K562 (cell line): Measurements from ENCODE around the gene TIPIN. TPM values are rescaled to one million over a fixed set of nuclear protein-coding genes. Genes with fewer than 3 reads are reported as not detected.
A peak's percentile ranks its signal among the peaks of the same experiment; 100 is the strongest.

Source experiments
- ATAC-seq: fragments of 200-7000 bp; cut with Tn5 transposase; 3 replicates; pipeline ENCODE4 v1.9.1; 2020; ENCODE audit warnings: moderate library complexity
- BruUV-seq: library from RNA; stranded (reverse); fragments of 400-500 nt; replicated peaks from 2 replicates; lab custom pipeline; 2021; lab: Mats Ljungman, UMichigan
- CTCF ChIA-PET: fragments of 300-600 bp; formaldehyde crosslinking; extraction: SDS; loops from one replicate; lab custom pipeline; 2021; ENCODE audit warnings: low intra/inter-chr PET ratio; lab: Yijun Ruan, JAX
- POLR2A ChIA-PET: fragments of 300-600, 350-650 bp; sonication (Branson Sonifier 250); formaldehyde crosslinking; extraction: SDS; loops from one replicate; lab custom pipeline; 2021; ENCODE audit warnings: antibody characterized with exemption, inconsistent platforms; lab: Yijun Ruan, JAX
- DNase-seq, 4 experiments: peaks; one replicate each; pipeline versions ENCODE4 v3.0.0 to v3.0.0-alpha.2; 2011 to 2018; ENCODE audit warnings: low spot score in 3 of 4, mixed read lengths in 3 of 4; ENCODE audit errors: extremely low read depth in 1 of 4
- FAIRE-seq: peaks from 2 replicates; lab custom pipeline; 2011; peaks lifted over from hg19 to GRCh38; lab: Jason Lieb, UNC
- H2AFZ ChIP-seq: 2 replicates; pipeline ENCODE4 v1.6.0; 2011; ENCODE audit warnings: low read depth, low read length, control low read depth, inconsistent platforms
- H3K27ac ChIP-seq: fragments of 200-600 bp; 3 replicates; pipeline ENCODE4 v1.8.0; 2011; ENCODE audit warnings: low read depth, mild to moderate bottlenecking, control low read depth, inconsistent platforms, low read length, moderate library complexity, mixed read lengths; ENCODE audit errors: extremely low read depth
- H3K27me3 ChIP-seq, 2 experiments: fragments of 300-600 bp in 1 of 2; 2 replicates in 1 of 2; 3 replicates in 1 of 2; pipeline versions ENCODE4 v1.6.0 to v1.8.0; 2011; ENCODE audit warnings: inconsistent platforms in 2 of 2, low read length in 2 of 2, mild to moderate bottlenecking in 1 of 2, mixed read lengths in 1 of 2, moderate library complexity in 1 of 2; ENCODE audit not compliant: control insufficient read depth in 2 of 2, insufficient read depth in 2 of 2
- H3K36me3 ChIP-seq: fragments of 300-600 bp; 3 replicates; pipeline ENCODE4 v1.8.0; 2011; ENCODE audit warnings: mild to moderate bottlenecking, low read length, inconsistent platforms; ENCODE audit not compliant: control insufficient read depth, insufficient read depth
- H3K4me1 ChIP-seq, 2 experiments: fragments of 200-600 bp in 1 of 2; replicated peaks in 1 of 2; 2 replicates in 1 of 2; 3 replicates in 1 of 2; pipeline versions ENCODE4 v1.5.1 to v1.8.0; 2011; ENCODE audit warnings: inconsistent platforms in 2 of 2, low read length in 2 of 2, mild to moderate bottlenecking in 1 of 2, mixed read lengths in 1 of 2, moderate library complexity in 1 of 2; ENCODE audit not compliant: control insufficient read depth in 2 of 2, insufficient read depth in 2 of 2
- H3K4me2 ChIP-seq: 2 replicates; pipeline ENCODE4 v1.6.1; 2011; ENCODE audit warnings: low read length, control low read depth, inconsistent platforms, mixed read lengths; ENCODE audit not compliant: insufficient read depth
- H3K4me3 ChIP-seq: fragments of 200-600 bp; sonication (generic), shearing (Covaris generic); 2 replicates; pipeline ENCODE4 v1.5.1; 2016; ENCODE audit warnings: control low read depth, inconsistent platforms
- H3K79me2 ChIP-seq: fragments of 200-600 bp; 3 replicates; pipeline ENCODE4 v1.8.0; 2011; ENCODE audit warnings: low read length, inconsistent platforms; ENCODE audit not compliant: control insufficient read depth, insufficient read depth
- H3K9ac ChIP-seq, 2 experiments: 2 replicates each; pipeline versions ENCODE4 v1.6.0 to v1.6.1; 2011; ENCODE audit warnings: low read depth in 2 of 2, low read length in 2 of 2, control low read depth in 1 of 2, inconsistent platforms in 1 of 2, mild to moderate bottlenecking in 1 of 2, mixed read lengths in 1 of 2; ENCODE audit not compliant: insufficient read depth in 1 of 2
- H3K9me1 ChIP-seq: one replicate; pipeline ENCODE4 v1.6.0; 2011; ENCODE audit warnings: inconsistent platforms, mild to moderate bottlenecking, low read length, moderate library complexity; ENCODE audit not compliant: control insufficient read depth, insufficient read depth
- H3K9me3 ChIP-seq: replicated peaks from 2 replicates; pipeline ENCODE4 v1.5.1; 2011; ENCODE audit warnings: low read depth, low read length, inconsistent platforms; ENCODE audit not compliant: control insufficient read depth, insufficient read depth
- H4K20me1 ChIP-seq: replicated peaks from 2 replicates; pipeline ENCODE4 v1.6.1; 2011; ENCODE audit warnings: low read length, inconsistent platforms, mixed read lengths; ENCODE audit not compliant: control insufficient read depth, insufficient read depth
- CCAR2 ChIP-seq: fragments of 200-400 bp; formaldehyde crosslinking; IDR thresholded peaks from 2 replicates; pipeline ENCODE4 v1.6.1; 2017; ENCODE audit warnings: mild to moderate bottlenecking, low read depth, low read length
- NCOA2 ChIP-seq, 2 experiments: fragments of 450-650 bp; IDR thresholded peaks; 2 replicates each; pipeline ENCODE4 v1.6.1; 2018; ENCODE audit warnings: mild to moderate bottlenecking in 2 of 2, moderate library complexity in 1 of 2; ENCODE audit not compliant: partially characterized antibody in 2 of 2
- OTX1 ChIP-seq: fragments of 450-650 bp; formaldehyde crosslinking; IDR thresholded peaks from 2 replicates; pipeline ENCODE4 v1.4.0; 2022; ENCODE audit warnings: mild to moderate bottlenecking
- RFX1 ChIP-seq: fragments of 450-650 bp; IDR thresholded peaks from 2 replicates; pipeline ENCODE4 v1.6.1; 2016; ENCODE audit warnings: mild to moderate bottlenecking, moderate library complexity
- XRCC3 ChIP-seq: fragments of 450-650 bp; IDR thresholded peaks from 2 replicates; pipeline ENCODE4 v1.6.1; 2017; ENCODE audit warnings: mild to moderate bottlenecking, moderate library complexity
- WGBS: fragments of 100-300 bp; shearing (Covaris generic); methylation state at CpG from one replicate; pipeline ENCODE4 v1.1.6; 2016; ENCODE audit warnings: low coverage, mixed read lengths; ENCODE audit not compliant: insufficient coverage; ENCODE audit errors: missing lambda C conversion rate; 5-methylcytosine and 5-hydroxymethylcytosine counted together
- in situ Hi-C: fragments of 300-500 bp; cut with MboI; formaldehyde crosslinking; loops from 4 replicates; pipeline ENCODE4 v1.15.0; 2018; ENCODE audit warnings: inconsistent platforms, mixed read lengths
- intact Hi-C: fragments of 100-400 bp; cut with micrococcal nuclease; formaldehyde crosslinking; loops from 2 replicates; pipeline ENCODE4 v1.14.2; 2022
- polyA plus RNA-seq, 8 experiments: library from polyadenylated mRNA; depleted of rRNA in 4 of 8; stranded (reverse) in 5 of 8; unstranded in 3 of 8; fragments of >200 nt; fragmentation: Nextera tagmentation in 2 of 8; fragmentation: Illumina TruSeq in 1 of 8; extraction: Ambion mirVana in 2 of 8; extraction: Trizol in 1 of 8; gene quantifications; 2 replicates each; pipeline versions ENCODE4 v1.2.1 to v1.2.3, GENCODE V29; 2011 to 2014; ENCODE audit warnings: inconsistent platforms in 1 of 8, missing spikeins in 1 of 8
- total RNA-seq, 7 experiments: library from RNA; depleted of rRNA in 6 of 7; stranded (reverse); fragments of >200 nt in 6 of 7; fragmentation: Illumina TruSeq in 2 of 7; extraction: Trizol in 2 of 7; gene quantifications; 2 replicates each; pipeline versions ENCODE4 v1.2.1 to v1.2.3, GENCODE V29; 2011 to 2021; ENCODE audit warnings: low replicate concordance in 1 of 7
- TF ChIP-seq, protein P1 (sequence below): fragments of 250-450 bp; sonication (Bioruptor Pico); IDR thresholded peaks from 2 replicates; pipeline ENCODE4 v1.8.0; 2021; ENCODE audit warnings: moderate library complexity, mild to moderate bottlenecking, inconsistent platforms
- TF ChIP-seq, protein P2 (sequence below): fragments of 250-450 bp; sonication (Bioruptor Pico); IDR thresholded peaks from 2 replicates; pipeline ENCODE4 v1.4.0; 2020; ENCODE audit warnings: mild to moderate bottlenecking, moderate library complexity

TIPIN gene
- total and polyA plus RNA-seq, 9 of the 15 experiments (the other 6 are each of a cell fraction or from before 2014, with no cell fraction given): 22.9 to 61.4 (median 42.0) TPM

DNA sequence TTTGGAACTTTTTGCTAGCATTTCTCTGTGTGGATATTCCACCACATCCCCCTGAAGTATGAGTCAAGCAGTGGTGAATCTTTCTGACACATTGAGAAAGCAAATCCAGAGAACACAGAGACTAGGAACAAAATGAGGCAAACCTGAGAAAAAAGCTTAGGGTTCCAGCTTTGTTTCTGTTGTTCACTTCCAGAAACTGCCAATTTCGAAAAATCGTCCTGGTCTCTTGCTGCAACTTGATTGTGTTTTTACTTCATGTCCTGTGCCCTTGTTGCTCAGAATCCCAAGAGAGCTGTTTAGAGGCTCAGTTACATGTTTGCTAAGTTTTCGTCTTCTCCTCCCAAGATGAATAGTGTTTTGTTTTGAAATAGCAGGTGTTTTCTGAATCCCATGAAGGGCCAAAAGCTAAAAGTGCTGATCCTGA, 43.9 kb upstream of the TIPIN start:
- Histone ChIP-seq H3K79me2 (peaks cover 86% of the 10 kb centered on the region), H3K36me3 (peaks cover 24% of the 10 kb centered on the region), H3K27me3 (no peaks in the 10 kb centered on the region), H4K20me1 (peaks cover 4% of the 10 kb centered on the region; the same call in 1 of the 2 replicates), H2AFZ (no peak overlapping the region), H3K9me1 (no peaks in the 10 kb centered on the region), H3K4me3 (no peak overlapping the region), H3K4me1 (no peaks in the 10 kb centered on the region; a peak in 2 of 5 replicates), H3K9ac (no peak overlapping the region), H3K4me2 (no peak overlapping the region), H3K9me3 (no peaks in the 10 kb centered on the region), H3K27ac (no peak overlapping the region)
- POLR2A ChIA-PET: interaction anchor here (0.7 kb wide), 1 partner anchor 12 kb away, joined by 3 read pairs; no protein-coding TSS in a partner anchor
- no TSS peak for BruUV-seq
- DNase-seq (no peak), FAIRE-seq (peak; percentile 26), ATAC-seq (no peak)
- intact Hi-C loops (no loop called here), in situ Hi-C loops (no loop called here)
- TF ChIP-seq, protein P1, sequence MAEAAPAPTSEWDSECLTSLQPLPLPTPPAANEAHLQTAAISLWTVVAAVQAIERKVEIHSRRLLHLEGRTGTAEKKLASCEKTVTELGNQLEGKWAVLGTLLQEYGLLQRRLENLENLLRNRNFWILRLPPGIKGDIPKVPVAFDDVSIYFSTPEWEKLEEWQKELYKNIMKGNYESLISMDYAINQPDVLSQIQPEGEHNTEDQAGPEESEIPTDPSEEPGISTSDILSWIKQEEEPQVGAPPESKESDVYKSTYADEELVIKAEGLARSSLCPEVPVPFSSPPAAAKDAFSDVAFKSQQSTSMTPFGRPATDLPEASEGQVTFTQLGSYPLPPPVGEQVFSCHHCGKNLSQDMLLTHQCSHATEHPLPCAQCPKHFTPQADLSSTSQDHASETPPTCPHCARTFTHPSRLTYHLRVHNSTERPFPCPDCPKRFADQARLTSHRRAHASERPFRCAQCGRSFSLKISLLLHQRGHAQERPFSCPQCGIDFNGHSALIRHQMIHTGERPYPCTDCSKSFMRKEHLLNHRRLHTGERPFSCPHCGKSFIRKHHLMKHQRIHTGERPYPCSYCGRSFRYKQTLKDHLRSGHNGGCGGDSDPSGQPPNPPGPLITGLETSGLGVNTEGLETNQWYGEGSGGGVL (CRISPR knock-in tag): no peak
- TF ChIP-seq OTX1 (CRISPR knock-in tag): no peak
- no peak for TF ChIP-seq XRCC3
- 46% methylated on average over 3 of the region's 3 CpGs for WGBS
- CTCF ChIA-PET: no interaction called here

DNA sequence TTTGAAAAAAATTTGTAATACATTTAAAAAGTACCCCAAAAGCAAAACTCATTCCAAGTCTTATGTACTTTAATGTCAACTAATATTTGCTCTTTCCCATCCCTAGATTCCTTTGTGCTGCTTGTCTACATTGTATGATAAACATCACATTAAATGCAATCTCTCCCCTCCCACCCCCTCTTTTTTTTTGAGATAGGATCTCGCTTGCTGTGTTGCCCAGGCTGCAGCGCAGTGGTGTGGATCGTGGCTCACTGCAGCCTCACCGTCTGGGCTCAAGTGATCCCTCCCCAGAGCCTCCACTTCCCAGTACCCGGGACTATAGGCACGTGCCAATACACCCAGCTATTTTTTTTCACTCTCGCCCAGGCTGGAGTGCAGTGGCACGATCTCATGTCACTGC, 42.8 kb upstream of the TIPIN start:
- in situ Hi-C loops: no loop called here
- Histone ChIP-seq H3K4me2 (no peak overlapping the region), H4K20me1 (peaks cover 7% of the 10 kb centered on the region), H3K9me1 (no peaks in the 10 kb centered on the region), H3K27ac (no peak overlapping the region), H3K79me2 (peaks cover 86% of the 10 kb centered on the region), H3K27me3 (no peaks in the 10 kb centered on the region), H3K4me3 (no peak overlapping the region), H3K36me3 (peaks cover 34% of the 10 kb centered on the region), H3K9ac (no peak overlapping the region), H3K4me1 (peaks cover 0 to 3% of the 10 kb centered on the region in 2 experiments; a peak in 3 of 5 replicates), H2AFZ (no peak overlapping the region), H3K9me3 (no peaks in the 10 kb centered on the region)
- ATAC-seq (no peak), DNase-seq (no peak), FAIRE-seq (no peak)
- intact Hi-C loops: no loop called here
- ChIA-PET POLR2A (no interaction called here), CTCF (no interaction called here)
- BruUV-seq: no TSS peak
- WGBS: 68% methylated on average over 8 of the region's 8 CpGs
- no peak for TF ChIP-seq NCOA2 (IDR thresholded peaks at IDR 0.05; ENCODE audit: partially characterized antibody in 2 of 2)
- TF ChIP-seq, protein P2, sequence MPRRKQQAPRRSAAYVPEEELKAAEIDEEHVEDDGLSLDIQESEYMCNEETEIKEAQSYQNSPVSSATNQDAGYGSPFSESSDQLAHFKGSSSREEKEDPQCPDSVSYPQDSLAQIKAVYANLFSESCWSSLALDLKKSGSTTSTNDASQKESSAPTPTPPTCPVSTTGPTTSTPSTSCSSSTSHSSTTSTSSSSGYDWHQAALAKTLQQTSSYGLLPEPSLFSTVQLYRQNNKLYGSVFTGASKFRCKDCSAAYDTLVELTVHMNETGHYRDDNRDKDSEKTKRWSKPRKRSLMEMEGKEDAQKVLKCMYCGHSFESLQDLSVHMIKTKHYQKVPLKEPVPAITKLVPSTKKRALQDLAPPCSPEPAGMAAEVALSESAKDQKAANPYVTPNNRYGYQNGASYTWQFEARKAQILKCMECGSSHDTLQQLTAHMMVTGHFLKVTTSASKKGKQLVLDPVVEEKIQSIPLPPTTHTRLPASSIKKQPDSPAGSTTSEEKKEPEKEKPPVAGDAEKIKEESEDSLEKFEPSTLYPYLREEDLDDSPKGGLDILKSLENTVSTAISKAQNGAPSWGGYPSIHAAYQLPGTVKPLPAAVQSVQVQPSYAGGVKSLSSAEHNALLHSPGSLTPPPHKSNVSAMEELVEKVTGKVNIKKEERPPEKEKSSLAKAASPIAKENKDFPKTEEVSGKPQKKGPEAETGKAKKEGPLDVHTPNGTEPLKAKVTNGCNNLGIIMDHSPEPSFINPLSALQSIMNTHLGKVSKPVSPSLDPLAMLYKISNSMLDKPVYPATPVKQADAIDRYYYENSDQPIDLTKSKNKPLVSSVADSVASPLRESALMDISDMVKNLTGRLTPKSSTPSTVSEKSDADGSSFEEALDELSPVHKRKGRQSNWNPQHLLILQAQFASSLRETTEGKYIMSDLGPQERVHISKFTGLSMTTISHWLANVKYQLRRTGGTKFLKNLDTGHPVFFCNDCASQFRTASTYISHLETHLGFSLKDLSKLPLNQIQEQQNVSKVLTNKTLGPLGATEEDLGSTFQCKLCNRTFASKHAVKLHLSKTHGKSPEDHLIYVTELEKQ: no peak
- TF ChIP-seq RFX1: no peak
- no peak for TF ChIP-seq CCAR2
